ENCODE data around the gene EPB42.

DNA sequence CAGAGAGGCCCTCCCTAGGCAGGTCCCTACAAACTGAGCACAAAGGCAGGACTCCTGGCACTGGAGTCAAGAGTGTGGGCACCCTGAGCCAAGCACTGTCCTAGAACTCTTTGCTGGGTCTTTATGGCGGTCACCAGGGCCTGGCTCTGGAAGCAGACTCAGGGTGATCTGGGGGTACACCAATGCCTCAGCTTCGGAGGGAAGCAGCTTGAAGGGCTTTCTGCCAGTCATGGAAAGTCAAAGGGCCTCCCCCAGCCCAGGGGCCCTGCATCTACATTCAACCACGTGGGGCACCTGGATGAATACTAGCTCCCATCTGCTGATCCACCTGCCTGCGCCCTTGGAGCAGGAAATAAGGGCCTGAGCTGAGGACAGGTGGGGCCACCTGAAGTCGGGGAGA, 7.4 kb downstream of the EPB42 start:
- TF ChIP-seq, protein P1, sequence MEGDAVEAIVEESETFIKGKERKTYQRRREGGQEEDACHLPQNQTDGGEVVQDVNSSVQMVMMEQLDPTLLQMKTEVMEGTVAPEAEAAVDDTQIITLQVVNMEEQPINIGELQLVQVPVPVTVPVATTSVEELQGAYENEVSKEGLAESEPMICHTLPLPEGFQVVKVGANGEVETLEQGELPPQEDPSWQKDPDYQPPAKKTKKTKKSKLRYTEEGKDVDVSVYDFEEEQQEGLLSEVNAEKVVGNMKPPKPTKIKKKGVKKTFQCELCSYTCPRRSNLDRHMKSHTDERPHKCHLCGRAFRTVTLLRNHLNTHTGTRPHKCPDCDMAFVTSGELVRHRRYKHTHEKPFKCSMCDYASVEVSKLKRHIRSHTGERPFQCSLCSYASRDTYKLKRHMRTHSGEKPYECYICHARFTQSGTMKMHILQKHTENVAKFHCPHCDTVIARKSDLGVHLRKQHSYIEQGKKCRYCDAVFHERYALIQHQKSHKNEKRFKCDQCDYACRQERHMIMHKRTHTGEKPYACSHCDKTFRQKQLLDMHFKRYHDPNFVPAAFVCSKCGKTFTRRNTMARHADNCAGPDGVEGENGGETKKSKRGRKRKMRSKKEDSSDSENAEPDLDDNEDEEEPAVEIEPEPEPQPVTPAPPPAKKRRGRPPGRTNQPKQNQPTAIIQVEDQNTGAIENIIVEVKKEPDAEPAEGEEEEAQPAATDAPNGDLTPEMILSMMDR (conservative IDR thresholded peaks at IDR 0.05): no peak
- no peak for TF ChIP-seq ZFX (IDR thresholded peaks at IDR 0.05)

All from C4-2B (cell line).